ENCODE measurements around the gene FMO3. TPM values are rescaled to one million over a fixed set of nuclear protein-coding genes. Genes with fewer than 3 reads are reported as not detected.

FMO3 gene
- total RNA-seq, 1 experiment from 2014 or later = not detected

GRCh38 chr1:171110621-171111326 is 20.1 kb downstream of the FMO3 start:
- no peaks in the 10 kb centered on the region for H3K36me3 ChIP-seq (ENCODE audit: control insufficient read depth, insufficient read depth, low read length)
- H3K4me1 ChIP-seq = no peaks in the 10 kb centered on the region
- H3K4me3 ChIP-seq (ENCODE audit: low read depth, low read length) = no peak overlapping the region
- no peak for DNase-seq
- ChIA-PET CTCF (no interaction called here), POLR2A (no interaction called here)
- no peaks in the 10 kb centered on the region; the same call in none of the 2 replicates for H3K27me3 ChIP-seq (replicated peaks; ENCODE audit: control insufficient read depth, insufficient read depth, low read length)
- Mint-ChIP-seq H3K4me1 (ENCODE audit: low read depth, unreplicated experiment) (no peaks in the 10 kb centered on the region), H3K36me3 (ENCODE audit: insufficient read depth, unreplicated experiment) (no peaks in the 10 kb centered on the region), H3K27me3 (ENCODE audit: insufficient read depth, unreplicated experiment) (peaks cover 6% of the 10 kb centered on the region), H3K4me3 (ENCODE audit: unreplicated experiment) (no peak overlapping the region), H3K27ac (ENCODE audit: unreplicated experiment) (no peak overlapping the region), H3K9me3 (ENCODE audit: unreplicated experiment) (no peaks in the 10 kb centered on the region)
- intact Hi-C loops (cut with micrococcal nuclease; ENCODE audit: unreplicated experiment) = no loop called here
- no peak for TF ChIP-seq CTCF (IDR thresholded peaks at IDR 0.05; ENCODE audit: insufficient read depth in 1 of 2, low read depth in 1 of 2, low read length in 1 of 2, severe bottlenecking in 1 of 2, unreplicated experiment in 1 of 2)
- BruUV-seq (replicated peaks) = no TSS peak
- no peaks in the 10 kb centered on the region for H3K9me3 ChIP-seq

- ChIA-PET CTCF (no interaction called here), POLR2A (no interaction called here)
- no peaks in the 10 kb centered on the region for H3K4me1 ChIP-seq
- H3K27ac Mint-ChIP-seq (ENCODE audit: unreplicated experiment) = no peak overlapping the region
- no peak overlapping the region for H3K4me3 Mint-ChIP-seq (ENCODE audit: unreplicated experiment)
- H3K4me1 Mint-ChIP-seq (ENCODE audit: low read depth, unreplicated experiment) = no peaks in the 10 kb centered on the region
- intact Hi-C loops (cut with micrococcal nuclease; ENCODE audit: unreplicated experiment) = no loop called here
- H3K27me3 ChIP-seq (replicated peaks; ENCODE audit: control insufficient read depth, insufficient read depth, low read length) = no peaks in the 10 kb centered on the region; the same call in none of the 2 replicates
- H3K36me3 ChIP-seq (ENCODE audit: control insufficient read depth, insufficient read depth, low read length) = no peaks in the 10 kb centered on the region
- TF ChIP-seq CTCF (IDR thresholded peaks at IDR 0.05; ENCODE audit: insufficient read depth in 1 of 2, low read depth in 1 of 2, low read length in 1 of 2, severe bottlenecking in 1 of 2, unreplicated experiment in 1 of 2) = no peak
- H3K4me3 ChIP-seq (ENCODE audit: low read depth, low read length) = no peak overlapping the region
- no TSS peak for BruUV-seq (replicated peaks)
- H3K9me3 ChIP-seq = no peaks in the 10 kb centered on the region
- H3K36me3 Mint-ChIP-seq (ENCODE audit: insufficient read depth, unreplicated experiment) = no peaks in the 10 kb centered on the region
- no peak for DNase-seq
- no peaks in the 10 kb centered on the region for H3K9me3 Mint-ChIP-seq (ENCODE audit: unreplicated experiment)
- H3K27me3 Mint-ChIP-seq (ENCODE audit: insufficient read depth, unreplicated experiment) = peaks cover 6% of the 10 kb centered on the region
These were observed 21.4 kb downstream of the FMO3 start for GRCh38 chr1:171112119-171112518.

GRCh38 chr1:171113382-171113781 is 22.7 kb downstream of the FMO3 start:
- no peak overlapping the region for H3K4me3 ChIP-seq (ENCODE audit: low read depth, low read length)
- Mint-ChIP-seq H3K36me3 (ENCODE audit: insufficient read depth, unreplicated experiment) (no peaks in the 10 kb centered on the region), H3K27me3 (ENCODE audit: insufficient read depth, unreplicated experiment) (peaks cover 6% of the 10 kb centered on the region), H3K4me1 (ENCODE audit: low read depth, unreplicated experiment) (no peaks in the 10 kb centered on the region), H3K9me3 (ENCODE audit: unreplicated experiment) (no peaks in the 10 kb centered on the region), H3K4me3 (ENCODE audit: unreplicated experiment) (no peak overlapping the region), H3K27ac (ENCODE audit: unreplicated experiment) (no peak overlapping the region)
- no peak for DNase-seq
- no TSS peak for BruUV-seq (replicated peaks)
- ChIA-PET CTCF (no interaction called here), POLR2A (no interaction called here)
- no peak for TF ChIP-seq CTCF (IDR thresholded peaks at IDR 0.05; ENCODE audit: insufficient read depth in 1 of 2, low read depth in 1 of 2, low read length in 1 of 2, severe bottlenecking in 1 of 2, unreplicated experiment in 1 of 2)
- H3K27me3 ChIP-seq (replicated peaks; ENCODE audit: control insufficient read depth, insufficient read depth, low read length) = no peaks in the 10 kb centered on the region; the same call in none of the 2 replicates
- intact Hi-C loops (cut with micrococcal nuclease; ENCODE audit: unreplicated experiment) = no loop called here
- H3K9me3 ChIP-seq = no peaks in the 10 kb centered on the region
- H3K4me1 ChIP-seq = no peaks in the 10 kb centered on the region
- no peaks in the 10 kb centered on the region for H3K36me3 ChIP-seq (ENCODE audit: control insufficient read depth, insufficient read depth, low read length)
